ENCODE data around the gene SLC30A9. TPM values are rescaled to one million over a fixed set of nuclear protein-coding genes. Genes with fewer than 3 reads are reported as not detected.

Gene SLC30A9
- total RNA-seq, 2 donors from 2014 or later, result 43.5 to 60.8 TPM

DNA sequence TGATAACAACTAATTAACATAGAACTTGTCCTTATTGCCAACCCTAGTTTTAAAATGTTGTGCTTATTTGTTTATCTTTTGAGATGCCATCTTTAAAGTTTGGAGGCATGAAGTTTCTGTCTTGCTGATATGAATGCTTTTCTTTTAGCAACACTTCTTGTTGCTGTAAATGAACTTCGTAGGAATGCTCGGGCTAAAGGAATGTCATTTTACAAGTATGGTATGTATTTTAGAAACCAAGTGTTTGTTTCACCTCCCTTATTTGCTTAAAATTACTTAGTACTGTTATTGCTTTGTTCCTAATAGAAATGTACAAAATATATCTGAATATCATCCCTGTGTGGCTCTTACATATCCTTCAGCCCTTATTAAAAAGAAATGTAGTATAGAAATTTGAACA is 76.1 kb downstream of the SLC30A9 start:
- no peak for DNase-seq (ENCODE audit: low spot score)
- TF ChIP-seq, protein P1, sequence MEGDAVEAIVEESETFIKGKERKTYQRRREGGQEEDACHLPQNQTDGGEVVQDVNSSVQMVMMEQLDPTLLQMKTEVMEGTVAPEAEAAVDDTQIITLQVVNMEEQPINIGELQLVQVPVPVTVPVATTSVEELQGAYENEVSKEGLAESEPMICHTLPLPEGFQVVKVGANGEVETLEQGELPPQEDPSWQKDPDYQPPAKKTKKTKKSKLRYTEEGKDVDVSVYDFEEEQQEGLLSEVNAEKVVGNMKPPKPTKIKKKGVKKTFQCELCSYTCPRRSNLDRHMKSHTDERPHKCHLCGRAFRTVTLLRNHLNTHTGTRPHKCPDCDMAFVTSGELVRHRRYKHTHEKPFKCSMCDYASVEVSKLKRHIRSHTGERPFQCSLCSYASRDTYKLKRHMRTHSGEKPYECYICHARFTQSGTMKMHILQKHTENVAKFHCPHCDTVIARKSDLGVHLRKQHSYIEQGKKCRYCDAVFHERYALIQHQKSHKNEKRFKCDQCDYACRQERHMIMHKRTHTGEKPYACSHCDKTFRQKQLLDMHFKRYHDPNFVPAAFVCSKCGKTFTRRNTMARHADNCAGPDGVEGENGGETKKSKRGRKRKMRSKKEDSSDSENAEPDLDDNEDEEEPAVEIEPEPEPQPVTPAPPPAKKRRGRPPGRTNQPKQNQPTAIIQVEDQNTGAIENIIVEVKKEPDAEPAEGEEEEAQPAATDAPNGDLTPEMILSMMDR (IDR thresholded peaks at IDR 0.05), result no peak
- no peaks in the 10 kb centered on the region for H3K9me3 ChIP-seq
- H3K4me3 ChIP-seq, result no peak overlapping the region
- H3K27me3 ChIP-seq, result no peaks in the 10 kb centered on the region
- H3K4me1 ChIP-seq, result no peaks in the 10 kb centered on the region
- peaks cover 31% of the 10 kb centered on the region for H3K36me3 ChIP-seq
- no peak overlapping the region for H3K27ac ChIP-seq

DNA sequence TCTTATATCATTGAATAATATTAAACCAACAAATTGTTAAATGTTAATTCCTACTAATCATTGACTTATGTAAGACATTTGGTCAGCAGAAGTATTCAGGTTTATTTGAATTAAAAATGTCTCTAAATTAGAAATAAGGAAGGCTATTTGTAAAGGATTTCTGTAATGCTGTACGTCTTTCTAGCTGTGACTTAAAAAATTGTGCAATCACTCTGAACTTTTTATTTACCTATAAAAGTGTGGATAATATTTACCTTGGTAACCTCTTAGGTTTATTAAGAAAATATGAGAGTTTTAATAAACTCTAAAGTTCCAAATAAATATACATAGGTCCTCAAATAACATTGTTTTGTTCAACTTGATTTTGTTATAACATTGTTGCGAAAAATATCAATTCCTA is 76.9 kb downstream of the SLC30A9 start:
- peaks cover 33% of the 10 kb centered on the region for H3K36me3 ChIP-seq
- no peak for DNase-seq (ENCODE audit: low spot score)
- H3K27ac ChIP-seq, result no peak overlapping the region
- no peaks in the 10 kb centered on the region for H3K27me3 ChIP-seq
- TF ChIP-seq, protein P1 (IDR thresholded peaks at IDR 0.05), result no peak
- no peak overlapping the region for H3K4me3 ChIP-seq
- no peaks in the 10 kb centered on the region for H3K4me1 ChIP-seq
- H3K9me3 ChIP-seq, result no peaks in the 10 kb centered on the region

DNA sequence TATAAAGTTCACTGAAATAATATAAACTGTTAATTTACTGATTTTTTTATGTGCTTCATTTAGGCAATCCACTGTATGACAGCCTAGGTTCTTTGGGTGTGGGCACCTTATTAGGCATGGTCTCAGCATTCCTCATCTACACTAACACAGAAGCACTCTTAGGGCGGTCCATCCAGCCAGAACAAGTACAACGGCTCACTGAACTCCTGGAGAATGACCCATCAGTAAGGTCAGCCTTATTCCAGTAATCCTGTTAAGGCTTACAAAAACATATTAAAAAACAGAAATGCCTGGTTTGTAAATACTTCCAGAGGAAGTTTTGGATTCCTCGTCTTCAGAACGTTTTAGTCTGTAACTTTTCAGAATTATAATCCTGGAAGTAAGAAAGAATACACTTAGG is 80.1 kb downstream of the SLC30A9 start:
- Histone ChIP-seq H3K9me3 (no peaks in the 10 kb centered on the region), H3K4me3 (no peak overlapping the region), H3K4me1 (no peaks in the 10 kb centered on the region), H3K27ac (no peak overlapping the region), H3K27me3 (no peaks in the 10 kb centered on the region), H3K36me3 (peaks cover 21% of the 10 kb centered on the region)
- no peak for DNase-seq (ENCODE audit: low spot score)
- TF ChIP-seq, protein P1 (IDR thresholded peaks at IDR 0.05), result no peak

DNA sequence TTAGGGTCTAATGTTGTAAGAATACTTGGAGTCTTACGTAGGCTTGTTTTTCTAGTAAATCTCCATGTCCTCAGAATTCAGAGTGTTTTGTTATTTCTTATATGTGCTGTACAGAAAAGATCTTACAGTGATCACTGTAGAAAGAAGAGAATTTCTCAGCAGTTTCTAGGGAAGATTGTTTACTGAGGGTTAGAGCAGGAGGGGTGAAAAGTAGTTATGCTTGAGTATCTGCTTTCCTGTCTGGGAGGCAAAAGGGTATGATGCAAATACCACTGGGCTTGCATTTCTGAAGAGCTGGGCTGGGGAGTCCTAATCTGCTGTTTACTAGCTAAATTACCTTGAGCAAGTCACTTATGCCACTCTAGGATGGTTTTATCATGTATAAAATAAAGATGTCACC is 84.0 kb downstream of the SLC30A9 start:
- Histone ChIP-seq H3K4me3 (no peak overlapping the region), H3K4me1 (no peaks in the 10 kb centered on the region), H3K27me3 (no peaks in the 10 kb centered on the region), H3K9me3 (no peaks in the 10 kb centered on the region), H3K36me3 (peaks cover 18% of the 10 kb centered on the region), H3K27ac (no peak overlapping the region)
- DNase-seq (ENCODE audit: low spot score), result no peak
- TF ChIP-seq, protein P1 (IDR thresholded peaks at IDR 0.05), result no peak

DNA sequence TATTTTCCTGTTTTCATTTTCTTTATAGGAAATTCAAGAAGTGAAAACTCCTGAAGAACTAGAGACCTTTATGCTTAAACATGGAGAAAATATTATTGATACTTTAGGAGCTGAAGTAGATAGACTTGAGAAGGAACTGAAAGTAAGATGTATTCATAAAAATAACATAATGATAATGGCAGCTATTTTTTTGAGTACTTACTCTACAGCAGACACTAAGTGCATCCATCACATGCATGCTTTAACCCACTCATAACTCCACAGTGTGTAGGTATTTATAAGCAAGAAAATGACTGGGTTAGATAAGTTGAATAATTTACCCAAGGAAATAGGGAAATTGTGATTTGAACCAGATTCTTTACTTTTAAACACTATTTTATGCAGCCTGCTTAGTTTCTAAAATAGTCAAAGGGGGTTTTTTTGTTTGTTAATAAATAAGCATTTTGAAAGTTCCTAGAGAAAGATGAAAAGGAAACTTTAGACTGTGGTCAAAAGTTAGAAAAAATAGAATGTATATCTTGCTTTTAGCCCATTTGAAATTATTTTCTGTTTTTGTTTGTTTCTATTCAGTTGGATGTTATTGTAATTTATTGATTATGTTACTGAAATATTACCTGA is 88.0 kb downstream of the SLC30A9 start:
- Histone ChIP-seq H3K9me3 (no peaks in the 10 kb centered on the region), H3K4me3 (no peak overlapping the region), H3K4me1 (no peaks in the 10 kb centered on the region), H3K27me3 (no peaks in the 10 kb centered on the region), H3K36me3 (peaks cover 8% of the 10 kb centered on the region), H3K27ac (no peak overlapping the region)
- no peak for DNase-seq (ENCODE audit: low spot score)
- TF ChIP-seq, protein P1 (IDR thresholded peaks at IDR 0.05), result no peak

DNA sequence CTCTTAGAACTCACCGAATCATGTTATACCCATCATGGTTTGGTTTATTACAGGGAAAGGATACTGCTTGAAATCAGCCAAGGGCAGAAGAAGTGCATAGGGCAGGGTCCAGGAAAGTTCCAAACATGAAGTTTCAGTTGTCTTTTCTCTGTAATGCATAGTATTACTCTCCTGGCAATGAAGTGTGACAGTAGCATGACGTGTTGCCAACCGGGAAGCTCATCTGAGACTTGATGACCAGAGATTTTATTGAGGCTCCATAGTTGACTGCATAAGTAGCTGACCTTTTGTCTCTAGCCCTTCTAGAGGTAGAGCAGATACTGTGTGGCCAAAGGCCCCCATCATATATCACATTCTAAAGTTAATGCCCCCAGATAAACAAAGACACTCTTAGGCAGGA is 90.0 kb downstream of the SLC30A9 start:
- TF ChIP-seq, protein P1 (IDR thresholded peaks at IDR 0.05), result no peak
- no peaks in the 10 kb centered on the region for H3K9me3 ChIP-seq
- no peak for DNase-seq (ENCODE audit: low spot score)
- no peaks in the 10 kb centered on the region for H3K27me3 ChIP-seq
- H3K4me1 ChIP-seq, result no peaks in the 10 kb centered on the region
- peaks cover 8% of the 10 kb centered on the region for H3K36me3 ChIP-seq
- H3K4me3 ChIP-seq, result no peak overlapping the region
- H3K27ac ChIP-seq, result no peak overlapping the region

Data from right atrium auricular region (tissue), 2 donors.